ENCODE data around the gene RNF225. TPM values are rescaled to one million over a fixed set of nuclear protein-coding genes. Genes with fewer than 3 reads are reported as not detected.

RNF225 gene
- total RNA-seq, 1 donor from 2014 or later = not detected

GRCh38 chr19:58385313-58385890 lies 10.1 kb upstream of the RNF225 start:
- intact Hi-C loops (cut with DNase I) = no loop called here

GRCh38 chr19:58385891-58386575 lies 9.4 kb upstream of the RNF225 start:
- DNase-seq (ENCODE audit: low spot score) = no peak
- intact Hi-C loops (cut with DNase I) = no loop called here

More at GRCh38 chr19:58385313-58385890, 10.1 kb upstream of the RNF225 start:
- DNase-seq (ENCODE audit: low spot score) = no peak

- intact Hi-C loops (cut with DNase I) = no loop called here
- peak; percentile 97 for DNase-seq (ENCODE audit: low spot score)
These were observed 8.7 kb upstream of the RNF225 start, which contains the start of gene RPS5 for GRCh38 chr19:58386576-58387337. RPS5 (plus strand) TSS chr19:58387269; CDS start chr19:58388138, 869 bp downstream.

- no peak for DNase-seq (ENCODE audit: low spot score)
- intact Hi-C loops (cut with DNase I) = no loop called here
These were observed 7.9 kb upstream of the RNF225 start for GRCh38 chr19:58387338-58388174.

GRCh38 chr19:58388175-58388526 lies 7.3 kb upstream of the RNF225 start:
- intact Hi-C loops (cut with DNase I) = no loop called here
- DNase-seq (ENCODE audit: low spot score) = no peak

- intact Hi-C loops (cut with DNase I) = no loop called here
- DNase-seq (ENCODE audit: low spot score) = no peak
These were observed 2.3 kb upstream of the RNF225 start for GRCh38 chr19:58392945-58393724.

- intact Hi-C loops (cut with DNase I) = no loop called here
- DNase-seq (ENCODE audit: low spot score) = no peak
These were observed 1.8 kb upstream of the RNF225 start for GRCh38 chr19:58393725-58394033.

- intact Hi-C loops (cut with DNase I) = no loop called here
- no peak for DNase-seq (ENCODE audit: low spot score)
These were observed 636 bp upstream of the RNF225 start for GRCh38 chr19:58394821-58395219.

GRCh38 chr19:58395979-58396627 lies 647 bp downstream of the RNF225 start:
- DNase-seq (ENCODE audit: low spot score) = no peak
- intact Hi-C loops (cut with DNase I) = no loop called here

GRCh38 chr19:58396691-58397532 lies 1.5 kb downstream of the RNF225 start:
- no peak for DNase-seq (ENCODE audit: low spot score)
- intact Hi-C loops (cut with DNase I) = no loop called here

- no peak for DNase-seq (ENCODE audit: low spot score)
- intact Hi-C loops (cut with DNase I) = no loop called here
These were observed 2.1 kb downstream of the RNF225 start for GRCh38 chr19:58397533-58398037.

GRCh38 chr19:58398087-58398486 lies 2.6 kb downstream of the RNF225 start:
- intact Hi-C loops (cut with DNase I) = no loop called here
- no peak for DNase-seq (ENCODE audit: low spot score)

GRCh38 chr19:58398545-58398944 lies 3.1 kb downstream of the RNF225 start:
- intact Hi-C loops (cut with DNase I) = no loop called here
- DNase-seq (ENCODE audit: low spot score) = no peak

GRCh38 chr19:58399903-58400302 lies 4.4 kb downstream of the RNF225 start:
- intact Hi-C loops (cut with DNase I) = no loop called here
- no peak for DNase-seq (ENCODE audit: low spot score)

GRCh38 chr19:58400316-58400915 lies 5.0 kb downstream of the RNF225 start:
- no peak for DNase-seq (ENCODE audit: low spot score)
- intact Hi-C loops (cut with DNase I) = no loop called here

GRCh38 chr19:58400916-58401839 lies 5.7 kb downstream of the RNF225 start:
- intact Hi-C loops (cut with DNase I) = no loop called here

More at GRCh38 chr19:58400916-58401839, 5.7 kb downstream of the RNF225 start:
- DNase-seq (ENCODE audit: low spot score) = peak; percentile 98

All from cardiac septum (tissue), 1 donor.